ENCODE results near the gene LECT2.

LECT2 gene

DNA sequence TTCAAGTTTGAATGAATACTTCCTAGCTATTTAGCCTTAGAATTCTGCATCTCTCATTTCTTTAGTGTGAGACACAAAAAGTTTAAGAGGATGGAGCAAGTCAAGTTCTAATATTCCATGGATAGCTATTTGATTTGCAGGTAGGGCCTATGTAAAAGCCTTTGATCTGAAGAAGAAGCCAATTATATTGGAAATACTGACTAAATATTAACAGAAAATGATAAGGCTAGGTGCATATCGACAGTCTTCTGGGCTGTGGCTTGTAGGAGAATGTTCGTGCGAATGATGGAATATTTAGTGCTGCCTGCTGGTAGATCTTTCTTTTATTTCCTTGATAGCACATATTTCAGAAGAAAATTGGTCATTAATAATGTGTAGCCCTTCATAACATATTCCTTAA is at the start of gene LECT2:
LECT2 (minus strand) TSS at position 85 of the 400 bp plus-strand sequence. CDS start 150 bp downstream, outside the sequence.
- DNase-seq = no peak

DNA sequence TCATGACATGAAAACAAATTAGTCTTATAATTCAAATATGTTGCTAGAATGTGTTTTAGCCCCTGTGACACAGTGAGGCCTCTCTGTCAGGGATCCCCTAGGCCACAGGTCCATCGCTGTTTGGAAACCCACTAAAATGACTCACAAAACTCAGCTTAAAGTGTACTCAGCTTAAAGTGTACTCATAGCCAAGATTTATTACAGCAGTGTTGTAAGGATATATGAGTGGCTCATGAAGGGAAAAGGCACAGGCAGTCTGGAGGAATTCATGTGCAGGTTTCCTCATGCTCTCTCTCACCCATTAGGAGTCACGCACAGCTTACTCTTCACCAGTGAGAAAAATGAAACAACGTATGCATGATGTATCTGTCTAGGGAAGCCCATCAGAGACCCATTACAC is 49.7 kb upstream of the LECT2 start:
- no peak for DNase-seq

DNA sequence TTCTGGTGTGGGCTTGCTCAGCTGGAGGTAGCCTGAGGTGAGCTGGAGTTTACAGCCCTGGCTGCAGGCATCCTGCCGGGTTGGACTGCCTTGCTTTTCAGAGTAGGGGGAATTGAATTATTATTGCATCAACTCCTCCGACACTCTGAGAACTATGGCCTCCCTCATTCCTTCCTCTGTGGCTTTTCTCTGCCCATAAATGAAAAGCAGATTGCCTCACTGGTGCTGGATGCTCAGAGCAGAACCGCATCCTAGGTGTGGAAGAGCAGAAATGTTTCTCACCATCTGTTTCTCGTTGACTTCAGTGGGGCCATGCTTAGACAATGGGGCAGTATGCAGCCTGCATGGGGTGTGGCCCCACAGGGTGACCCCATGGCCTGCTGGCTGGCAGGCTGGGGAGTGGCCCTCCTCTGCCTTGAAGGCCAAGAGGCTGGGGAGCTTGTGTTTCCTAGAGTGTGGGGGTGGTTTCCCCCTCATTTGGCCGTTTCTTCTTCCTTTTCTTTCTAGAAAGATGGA is 46.7 kb upstream of the LECT2 start:
- DNase-seq = no peak

DNA sequence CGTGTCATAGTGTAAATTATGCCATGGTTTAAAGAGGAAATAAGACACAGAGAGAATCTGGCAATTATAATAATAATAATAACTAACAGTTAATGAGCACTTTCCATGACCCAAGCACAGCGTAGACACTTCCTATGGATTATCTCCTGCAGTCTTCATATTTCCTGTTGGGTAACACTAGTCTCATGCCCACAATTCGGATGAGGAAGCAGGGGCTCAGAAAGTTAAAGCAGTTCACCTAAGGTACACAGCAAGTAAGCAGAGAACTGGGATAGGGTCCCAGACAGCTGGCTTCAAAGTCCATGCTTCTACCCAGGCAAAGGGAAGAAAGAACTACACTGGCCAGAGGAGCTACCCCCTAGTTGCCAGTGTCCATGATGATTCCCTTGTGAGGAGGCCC is 46.1 kb upstream of the LECT2 start:
- DNase-seq = no peak

DNA sequence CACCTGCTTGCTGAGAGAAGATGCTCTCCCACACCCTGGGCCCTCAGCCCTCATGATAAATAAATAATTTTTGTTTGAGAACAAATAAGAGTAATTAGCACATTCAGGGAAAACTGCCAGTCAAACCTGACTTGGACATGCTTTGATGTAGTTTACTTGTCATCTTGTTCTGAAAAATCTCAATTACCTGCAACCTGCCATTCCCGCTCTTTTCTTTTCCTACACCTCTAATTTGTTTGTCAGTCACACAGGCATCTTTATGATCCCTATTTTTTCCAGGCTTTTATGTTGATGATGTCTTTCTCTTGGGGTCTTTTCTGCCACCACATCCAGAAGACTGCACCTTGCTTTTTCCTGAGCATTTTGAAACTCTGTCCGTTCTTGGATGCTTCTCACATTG is 45.4 kb upstream of the LECT2 start:
- DNase-seq = no peak

DNA sequence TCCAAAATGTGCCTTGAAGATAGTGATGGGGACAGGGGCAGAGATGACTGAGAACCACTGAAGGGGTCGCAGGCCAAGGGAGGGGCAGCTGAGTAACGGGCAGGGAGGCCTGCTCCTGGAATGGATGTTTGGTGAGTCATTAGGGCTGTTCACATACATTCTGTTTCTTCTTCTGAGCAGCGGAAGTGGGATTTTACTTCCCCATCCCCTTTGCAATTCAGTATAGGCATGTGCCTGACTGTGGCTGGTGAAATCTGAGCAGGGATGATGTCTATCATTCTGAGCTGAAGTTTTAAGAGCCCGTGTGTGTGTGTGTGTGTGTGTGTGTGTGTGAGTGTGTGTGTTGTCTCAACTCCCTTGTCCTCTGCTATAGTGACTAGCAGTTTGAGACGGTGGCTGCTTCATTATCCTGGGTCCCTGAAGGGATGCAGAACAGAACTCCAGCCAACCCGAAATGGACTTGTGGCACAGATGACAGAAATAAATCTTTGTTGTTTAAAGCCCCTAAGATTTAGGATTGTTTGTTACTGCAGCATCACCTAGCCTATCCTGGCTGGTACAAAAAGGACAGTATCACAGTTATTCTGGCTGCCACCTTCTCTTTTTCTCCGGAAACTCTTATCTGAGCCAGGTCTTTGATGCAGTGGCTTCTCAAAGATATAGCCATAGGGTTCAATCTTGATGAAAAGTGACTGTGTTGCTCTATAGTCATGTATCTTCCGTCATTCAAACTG is 44.8 kb upstream of the LECT2 start:
- no peak for DNase-seq

DNA sequence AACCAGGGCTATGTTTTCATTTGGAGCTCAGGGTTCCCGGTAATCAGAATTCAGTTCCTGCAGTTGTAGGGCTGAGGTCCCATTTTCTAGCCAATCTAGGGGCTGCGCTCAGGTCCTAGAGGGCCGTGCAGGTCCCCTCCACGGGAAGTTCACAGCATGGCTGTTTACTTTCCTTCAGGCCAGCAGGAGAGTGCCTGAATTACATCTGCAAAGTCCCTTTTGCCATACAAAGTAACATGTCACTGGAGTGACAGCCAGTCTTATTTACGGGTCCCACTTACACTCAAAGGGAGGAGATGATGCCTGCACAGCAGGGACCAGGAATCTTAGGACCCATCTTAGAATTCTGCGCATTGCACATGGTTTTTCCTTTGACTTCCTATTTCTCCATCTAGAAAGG is 44.1 kb upstream of the LECT2 start:
- DNase-seq = no peak

DNA sequence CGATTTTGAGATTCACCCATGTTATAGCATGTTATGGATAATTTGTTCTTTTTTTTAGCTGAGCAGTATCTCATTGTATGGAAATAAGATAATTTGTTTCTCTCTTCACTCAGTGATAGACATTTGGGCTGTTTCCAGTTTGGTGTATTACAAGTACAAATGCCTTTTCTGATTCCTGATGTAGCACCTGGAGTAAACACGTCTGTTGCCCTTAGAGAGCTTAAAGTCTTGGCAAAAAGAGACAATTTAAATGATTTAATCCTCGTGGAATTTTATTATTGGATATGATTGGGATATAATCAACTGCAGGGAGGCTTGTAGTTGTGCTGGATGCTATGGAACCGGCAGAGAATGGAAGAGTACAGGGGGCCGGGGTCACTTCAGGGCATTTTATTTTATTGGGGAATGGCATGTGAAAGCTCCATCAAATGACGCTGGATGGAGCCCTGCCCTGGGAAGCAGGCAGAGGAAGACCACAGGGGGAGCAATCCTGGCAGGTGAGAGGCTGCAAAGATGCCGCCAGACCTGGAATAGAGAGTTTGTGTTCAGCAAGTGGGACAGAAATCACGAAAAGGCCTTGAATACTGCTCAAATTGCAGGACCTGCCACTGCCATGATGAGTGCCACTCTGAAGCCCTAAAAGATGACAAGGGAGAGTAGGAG is 43.0 kb upstream of the LECT2 start:
- no peak for DNase-seq

DNA sequence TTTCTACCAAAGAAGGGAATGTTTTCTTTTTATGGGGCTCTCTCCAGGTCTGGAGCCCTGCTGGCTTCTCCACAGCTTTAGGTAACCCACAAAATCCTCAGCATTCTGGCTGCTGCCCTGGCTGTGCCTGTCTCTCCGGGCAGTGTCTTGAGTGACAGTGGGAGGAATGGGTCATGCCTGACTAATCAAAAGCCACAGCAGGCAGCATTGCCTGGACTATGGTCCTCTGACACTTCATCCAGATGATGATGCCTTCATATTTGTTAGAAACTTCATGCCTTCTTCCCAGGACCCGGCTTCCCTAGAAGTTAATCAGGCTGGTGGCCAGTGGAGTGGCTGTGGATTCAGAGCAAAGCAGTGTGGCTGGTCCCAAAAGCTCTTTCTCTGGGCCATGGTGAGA is 41.8 kb upstream of the LECT2 start:
- no peak for DNase-seq

DNA sequence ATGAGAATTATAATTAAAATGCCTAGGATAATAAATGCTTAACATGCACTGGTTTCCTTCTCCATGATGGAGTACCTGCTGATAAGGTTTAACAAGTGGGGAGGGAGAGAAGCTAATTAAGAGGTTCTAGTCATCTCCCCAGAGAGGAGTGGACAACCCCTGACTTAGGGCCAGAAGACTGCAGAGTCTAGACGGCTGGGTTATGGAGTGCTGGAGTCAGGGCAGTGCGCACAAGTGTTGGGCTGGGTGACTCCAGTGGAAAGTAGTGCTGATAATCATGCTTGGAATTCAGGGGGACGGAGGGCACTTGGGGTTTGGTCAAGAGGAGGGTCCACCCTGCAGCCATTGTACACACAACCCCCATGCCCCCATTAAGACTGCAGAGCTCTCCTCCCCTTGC is 41.2 kb upstream of the LECT2 start:
- no peak for DNase-seq

DNA sequence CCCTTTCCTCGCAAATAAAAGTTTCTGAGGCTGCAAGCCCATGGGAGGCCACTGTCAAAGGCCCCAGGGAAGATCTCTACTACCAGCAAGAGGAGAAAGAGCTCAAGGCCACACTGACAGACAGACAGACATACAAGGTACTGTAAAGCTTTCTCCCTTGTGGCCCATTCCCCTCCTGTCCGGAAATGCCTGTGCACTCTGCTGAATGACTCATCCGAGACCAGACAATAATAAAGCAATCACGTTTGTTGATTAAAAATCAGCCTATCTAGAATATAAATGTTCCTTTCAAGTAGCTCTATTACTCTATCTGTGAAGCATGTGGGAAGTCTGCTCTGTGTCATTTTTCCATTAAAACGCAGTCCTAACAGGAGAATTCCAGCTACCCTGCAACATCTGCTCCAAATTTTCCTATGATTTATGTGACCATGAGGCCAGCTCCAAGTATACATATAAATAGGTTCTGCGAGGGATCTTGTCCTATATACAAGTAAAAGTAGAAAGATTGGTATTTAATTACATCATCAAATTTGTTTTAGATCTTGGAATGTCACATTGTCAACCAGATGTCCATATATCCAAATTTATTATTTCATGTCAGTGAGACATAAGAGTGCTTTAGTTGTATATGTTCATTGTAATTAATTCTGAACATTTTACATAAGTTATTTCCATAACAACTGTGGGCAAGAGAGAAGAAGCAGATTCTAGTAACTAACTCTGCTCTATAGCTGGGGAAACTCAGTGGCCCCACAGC is 39.3 kb upstream of the LECT2 start:
- DNase-seq = no peak

DNA sequence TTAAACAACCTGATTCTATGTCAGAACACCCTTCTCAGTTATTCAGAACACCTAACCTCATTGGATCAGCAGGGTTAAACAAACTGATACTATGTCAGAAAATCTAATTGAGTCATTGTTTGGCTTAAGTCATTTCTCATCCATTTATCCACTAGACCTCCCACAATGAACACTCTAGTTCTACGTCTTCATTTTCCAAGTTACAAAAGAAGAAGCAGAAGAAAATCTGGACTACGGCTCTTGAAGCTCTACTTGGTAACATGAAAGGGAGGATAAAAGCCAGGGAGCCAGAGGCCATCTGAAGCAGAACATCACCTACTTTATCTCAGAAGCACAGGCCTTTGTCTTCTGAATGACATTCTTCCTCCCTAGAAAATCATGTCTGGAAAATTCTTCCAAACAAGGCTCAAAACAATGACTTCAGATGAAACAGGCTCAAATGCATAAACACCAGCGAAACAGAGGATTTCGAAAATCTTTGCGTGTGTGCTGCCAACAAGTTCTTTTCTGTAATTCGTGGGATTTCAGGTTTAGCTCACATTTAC is 38.6 kb upstream of the LECT2 start:
- no peak for DNase-seq

DNA sequence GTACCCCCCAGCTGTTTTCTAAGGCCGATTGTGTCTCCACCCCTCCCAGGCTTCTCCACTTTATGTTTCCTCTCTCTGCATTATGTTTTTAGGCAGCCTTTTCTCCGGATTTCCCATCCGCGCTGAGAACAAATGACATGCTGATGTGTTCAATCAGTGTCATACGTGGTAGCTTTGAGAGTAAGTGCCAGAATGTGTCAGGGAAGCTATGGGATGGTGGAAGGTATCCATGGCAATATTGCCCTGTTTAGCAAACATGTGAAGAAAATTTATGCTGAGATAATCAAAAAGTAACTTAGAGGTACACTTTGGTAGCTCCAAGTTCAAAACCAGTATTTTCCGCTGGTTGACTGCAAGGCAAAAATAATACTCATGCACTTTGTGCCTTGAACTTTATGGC is 36.6 kb upstream of the LECT2 start:
- no peak for DNase-seq

DNA sequence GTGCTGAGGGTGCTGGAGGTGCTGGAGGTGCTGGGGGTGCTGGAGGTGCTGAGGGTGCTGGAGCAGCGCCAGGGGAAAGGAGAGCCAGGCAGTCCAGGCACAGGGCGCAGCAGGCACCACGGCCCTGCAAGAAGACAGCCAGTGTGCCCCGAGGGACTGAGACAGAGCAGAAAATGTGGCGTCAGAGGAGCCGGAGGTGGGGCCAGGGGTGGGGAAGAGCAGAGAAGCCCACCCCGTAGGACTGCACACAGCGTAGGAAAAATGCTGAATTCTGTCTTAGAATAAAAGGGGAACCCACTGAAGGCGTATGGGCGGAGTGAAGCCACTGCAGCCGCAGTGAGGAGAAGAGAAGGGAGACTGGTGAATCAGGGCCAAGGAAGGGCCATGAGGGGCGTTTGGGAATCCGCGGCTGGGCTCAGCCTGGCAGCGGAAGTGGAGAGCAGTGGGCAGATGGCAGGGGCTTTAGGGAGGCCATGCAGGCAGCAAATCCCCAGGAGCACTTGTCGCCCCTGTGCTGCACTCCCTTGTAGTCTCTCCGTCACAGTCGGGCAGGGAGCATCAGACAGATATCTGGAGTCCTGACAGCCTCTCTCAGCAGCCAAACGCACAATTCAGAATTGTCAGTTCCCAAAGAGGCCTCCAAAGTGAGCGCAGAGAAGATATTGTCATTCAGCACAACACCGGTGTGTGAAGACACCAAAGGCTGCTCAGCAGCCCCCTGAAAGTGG is 35.9 kb upstream of the LECT2 start:
- no peak for DNase-seq

DNA sequence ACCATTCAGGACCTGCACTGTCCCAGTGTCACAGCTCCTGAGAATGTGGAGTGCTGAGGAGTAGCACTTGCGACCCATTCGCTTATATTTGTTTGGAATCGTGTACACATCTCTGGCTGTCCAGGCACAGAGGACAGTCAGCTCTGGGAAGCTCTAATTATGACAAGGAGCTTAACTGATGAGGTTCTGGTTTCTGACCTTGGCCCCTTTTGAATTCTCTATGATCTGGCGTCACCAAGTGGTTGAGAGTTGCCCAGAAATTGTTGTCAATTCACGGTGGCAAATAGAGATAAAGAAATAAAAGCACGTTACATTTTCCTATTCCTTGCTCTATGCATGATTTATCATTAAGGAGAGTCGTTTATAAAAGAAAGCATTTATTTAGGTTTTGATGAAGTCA is 34.9 kb upstream of the LECT2 start:
- DNase-seq = no peak

DNA sequence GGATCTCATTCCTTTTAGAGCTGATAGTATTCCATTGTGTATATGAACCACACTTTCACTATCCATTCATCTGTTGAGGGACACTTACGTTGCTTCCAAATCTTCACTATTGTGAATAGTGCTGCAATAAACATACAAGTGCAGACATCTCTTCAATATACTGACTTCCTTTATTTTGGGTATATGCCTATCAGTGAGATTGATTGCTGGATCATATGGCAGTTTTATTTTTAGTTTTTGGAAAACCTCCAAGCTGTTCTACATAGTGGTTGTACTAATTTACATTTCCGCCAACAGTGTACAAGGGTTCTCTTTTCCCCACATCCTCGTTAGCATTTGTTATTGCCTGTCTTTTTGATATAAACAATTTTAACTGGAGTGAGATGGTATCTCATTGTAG is 33.8 kb upstream of the LECT2 start:
- DNase-seq = no peak

DNA sequence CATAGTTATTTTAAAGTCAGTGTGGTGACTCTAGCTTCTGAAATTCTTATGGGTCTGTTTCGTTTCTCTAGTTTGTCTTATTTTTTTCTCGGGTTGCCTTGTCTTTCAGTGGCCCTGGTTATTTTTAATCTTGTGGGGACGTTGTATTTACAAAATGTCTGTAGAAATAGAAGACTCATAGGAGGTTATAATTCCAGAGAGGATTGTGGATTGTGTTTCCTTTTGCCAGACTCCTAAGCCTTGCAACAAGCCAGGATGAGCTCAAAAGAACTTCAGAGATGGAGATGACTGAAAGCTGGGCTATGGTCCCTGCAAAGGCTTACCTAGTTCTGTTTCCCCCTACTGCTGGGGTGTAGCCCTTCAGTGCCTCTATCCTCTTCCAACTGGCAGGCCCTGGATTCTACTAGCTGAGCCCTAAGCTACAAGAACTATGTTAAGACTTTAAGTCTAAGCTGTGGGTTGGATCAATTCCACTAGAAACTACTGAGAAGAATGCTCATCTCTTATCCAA is 32.2 kb upstream of the LECT2 start:
- DNase-seq = no peak

DNA sequence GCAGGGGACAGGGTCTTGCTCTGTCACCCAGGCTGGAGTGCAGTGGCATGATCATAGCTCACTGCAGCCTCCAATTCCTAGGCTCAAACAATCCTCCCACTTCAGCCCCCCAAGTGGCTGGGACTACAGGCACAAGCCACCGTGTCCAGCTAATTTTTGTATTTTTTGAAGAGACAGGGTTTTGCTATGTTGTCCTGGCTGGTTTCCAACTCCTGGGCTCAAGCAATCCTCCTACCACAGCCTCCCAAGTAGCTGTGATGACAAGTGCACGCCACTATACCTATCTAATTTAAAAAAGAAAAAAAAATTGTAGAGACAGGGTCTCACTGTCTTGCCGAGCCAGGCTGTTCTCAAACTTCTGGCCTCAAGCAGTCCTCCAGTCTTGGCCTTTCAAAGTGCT is 31.6 kb upstream of the LECT2 start:
- no peak for DNase-seq

DNA sequence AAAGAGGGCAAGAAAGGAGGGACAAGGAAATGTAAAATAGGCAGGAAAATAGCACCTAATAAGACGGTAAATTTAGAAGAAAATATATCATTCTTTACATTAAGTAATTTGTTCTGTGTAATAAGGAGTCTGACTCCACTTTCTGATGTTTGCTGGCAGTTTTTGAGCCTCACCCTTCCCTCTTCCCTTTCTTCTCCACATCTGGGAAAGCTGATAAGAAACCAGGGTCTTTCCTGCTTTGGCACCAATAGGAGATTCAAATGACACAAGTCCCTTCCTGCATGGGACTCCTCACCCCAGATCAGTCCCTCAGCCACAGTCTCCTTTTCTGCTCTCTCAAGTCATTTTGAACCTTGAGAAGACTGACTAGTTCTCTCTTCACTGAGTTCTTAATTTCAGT is 31.2 kb upstream of the LECT2 start:
- DNase-seq = no peak

DNA sequence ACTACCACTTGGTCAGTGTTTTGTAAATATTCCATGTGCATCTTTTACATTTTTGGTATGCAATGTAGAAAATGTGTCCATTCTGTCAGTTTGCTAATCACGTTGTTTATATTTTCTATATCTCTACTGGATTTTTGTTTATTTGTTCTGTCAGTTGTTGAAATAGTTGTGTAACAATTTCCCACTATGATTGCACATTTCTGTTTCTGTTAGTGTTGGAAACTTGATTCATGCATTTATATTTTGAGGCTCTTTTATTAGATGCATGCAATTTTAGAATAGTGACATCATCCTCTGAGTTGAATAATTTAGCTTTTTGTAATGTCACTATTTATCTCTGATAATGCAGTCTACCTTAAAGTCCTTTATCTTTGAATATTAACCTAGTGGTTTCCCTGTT is 25.8 kb upstream of the LECT2 start:
- DNase-seq = no peak

DNA sequence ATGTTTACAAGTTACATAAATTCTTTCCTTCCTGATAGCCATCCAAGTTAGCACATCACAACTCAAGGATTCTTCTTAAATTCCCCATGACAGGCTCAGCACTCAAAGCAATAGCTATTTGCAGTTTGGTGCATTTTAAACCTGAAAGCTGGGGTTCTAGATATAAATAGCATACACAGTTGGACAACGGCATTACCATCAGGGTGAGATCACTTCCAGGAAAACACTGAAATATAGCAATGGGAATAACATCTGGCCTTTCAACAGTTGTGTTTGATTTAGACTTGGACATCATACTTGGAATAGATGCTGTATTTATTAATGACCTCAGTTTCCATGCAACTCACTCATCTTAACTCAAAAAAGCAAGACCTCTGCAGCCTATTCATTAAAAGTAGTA is 24.7 kb upstream of the LECT2 start:
- no peak for DNase-seq

DNA sequence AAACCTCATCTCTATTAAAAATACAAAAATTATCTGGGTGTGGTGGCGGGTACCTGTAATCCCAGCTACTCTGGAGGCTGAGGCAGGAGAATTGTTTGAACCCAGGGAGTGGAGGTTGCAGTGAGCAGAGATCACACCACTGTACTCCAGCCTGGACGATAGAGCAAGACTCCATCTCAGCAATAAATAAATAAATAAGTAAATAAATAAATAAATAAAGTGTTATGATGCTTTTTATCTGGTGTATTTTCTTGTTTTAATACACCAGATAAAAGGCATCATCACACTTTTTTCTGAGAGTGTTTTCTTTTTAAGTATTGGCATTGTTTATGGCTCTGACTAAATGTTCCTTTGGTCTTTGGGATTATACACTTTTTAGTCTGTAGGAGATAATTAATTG is 24.2 kb upstream of the LECT2 start:
- no peak for DNase-seq

DNA sequence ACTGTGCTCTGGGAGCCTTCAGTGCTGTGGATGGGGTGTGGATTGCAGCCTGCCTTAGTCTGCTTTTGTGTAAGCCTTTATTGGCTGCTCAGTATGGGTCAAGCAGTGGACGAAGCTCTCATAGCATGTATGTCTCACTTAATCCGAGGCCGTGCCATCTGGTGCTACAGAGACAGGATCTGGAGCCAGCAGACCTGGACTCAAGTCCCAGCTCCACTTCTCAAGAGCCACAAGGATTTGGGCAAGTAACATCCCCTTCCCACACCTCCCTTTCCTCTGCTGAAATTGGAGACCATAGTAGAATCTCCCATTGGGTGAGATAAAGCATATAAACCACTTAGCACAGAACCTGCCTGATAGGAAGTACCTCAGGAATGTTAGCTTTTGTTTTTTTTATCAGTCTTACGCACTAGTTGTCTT is 23.4 kb upstream of the LECT2 start:
- DNase-seq = no peak

All from activated CD8-positive, alpha-beta memory T cell treated with anti-CD3 and anti-CD28 coated beads, Interleukin-2, amount 50 U/mL, for 4 hours (primary cell).